NOMO-1 treated with dmso at 0.1 percent for 144 hours (cell line): ENCODE data around the gene ENC1.
A peak's percentile ranks its signal among the peaks of the same experiment; 100 is the strongest.

Experiments used
- DNase-seq: peaks from one replicate; lab custom pipeline; 2025; ENCODE audit not compliant: unreplicated experiment; lab: John Stamatoyannopoulos, UW

Gene ENC1

GRCh38 chr5:74613283-74613682 is 27.2 kb downstream of the ENC1 start:
- DNase-seq, result peak; percentile 86

- no peak for DNase-seq
These were observed 28.5 kb downstream of the ENC1 start for GRCh38 chr5:74612045-74612444.

- DNase-seq, result no peak
These were observed 31.6 kb downstream of the ENC1 start for GRCh38 chr5:74608736-74609601.

- DNase-seq, result no peak
These were observed 34.8 kb downstream of the ENC1 start for GRCh38 chr5:74605759-74606158.

- DNase-seq, result no peak
These were observed 37.2 kb downstream of the ENC1 start for GRCh38 chr5:74603376-74603775.

- no peak for DNase-seq
These were observed 41.4 kb downstream of the ENC1 start for GRCh38 chr5:74599148-74599547.

- DNase-seq, result no peak
These were observed 41.8 kb downstream of the ENC1 start for GRCh38 chr5:74598731-74599130.

GRCh38 chr5:74596927-74597326 is 43.6 kb downstream of the ENC1 start:
- DNase-seq, result no peak

GRCh38 chr5:74595143-74595925 is 45.2 kb downstream of the ENC1 start:
- DNase-seq, result no peak

GRCh38 chr5:74594137-74595040 is 46.1 kb downstream of the ENC1 start:
- no peak for DNase-seq

- no peak for DNase-seq
These were observed 51.1 kb downstream of the ENC1 start for GRCh38 chr5:74589204-74590056.

GRCh38 chr5:74588415-74588814 is 52.1 kb downstream of the ENC1 start:
- no peak for DNase-seq

- no peak for DNase-seq
These were observed 52.6 kb downstream of the ENC1 start for GRCh38 chr5:74587890-74588289.

GRCh38 chr5:74587300-74587699 is 53.2 kb downstream of the ENC1 start:
- no peak for DNase-seq

- DNase-seq, result no peak
These were observed 53.7 kb downstream of the ENC1 start for GRCh38 chr5:74586856-74587255.

GRCh38 chr5:74582853-74583252 is 57.7 kb downstream of the ENC1 start:
- DNase-seq, result no peak

GRCh38 chr5:74581988-74582365 is 58.6 kb downstream of the ENC1 start:
- no peak for DNase-seq

GRCh38 chr5:74580729-74581109 is 59.8 kb downstream of the ENC1 start:
- DNase-seq, result no peak

GRCh38 chr5:74579215-74579614 is 61.3 kb downstream of the ENC1 start:
- DNase-seq, result no peak

- DNase-seq, result no peak
These were observed 62.0 kb downstream of the ENC1 start for GRCh38 chr5:74578356-74579044.
